Endothelial cell of hepatic sinusoid (primary cell): Measurements from ENCODE around the gene PPP2R2B.
"Not testable (repeated sequence)": the region's sequence is repeated elsewhere in the genome, so short reads cannot be mapped to it uniquely, and the experiment has no call there.

Experiments
- in situ Hi-C: cut with HindIII; loops from 2 replicates; pipeline ENCODE4 v1.10.0; 2017; ENCODE audit warnings: low sequenced_read_pairs

Gene PPP2R2B

GRCh38 chr5:146574713-146575112, 303.8 kb downstream of the PPP2R2B start:
- in situ Hi-C loops, result no loop called here

GRCh38 chr5:146568161-146568560, 310.4 kb downstream of the PPP2R2B start:
- in situ Hi-C loops, result no loop called here

GRCh38 chr5:146565764-146566367, 312.7 kb downstream of the PPP2R2B start:
- in situ Hi-C loops, result no loop called here

- in situ Hi-C loops, result no loop called here
These were observed 314.4 kb downstream of the PPP2R2B start for GRCh38 chr5:146564007-146564762.

GRCh38 chr5:146562461-146562860, 316.1 kb downstream of the PPP2R2B start:
- in situ Hi-C loops, result no loop called here

- in situ Hi-C loops, result no loop called here
These were observed 316.8 kb downstream of the PPP2R2B start for GRCh38 chr5:146561711-146562110.

GRCh38 chr5:146560205-146560812, 318.2 kb downstream of the PPP2R2B start:
- in situ Hi-C loops, result no loop called here

- in situ Hi-C loops, result not testable (repeated sequence)
These were observed 321.7 kb downstream of the PPP2R2B start for GRCh38 chr5:146556884-146557283.

- in situ Hi-C loops, result no loop called here
These were observed 325.1 kb downstream of the PPP2R2B start for GRCh38 chr5:146553446-146553845.

- in situ Hi-C loops, result no loop called here
These were observed 328.9 kb downstream of the PPP2R2B start for GRCh38 chr5:146549615-146550014.

- in situ Hi-C loops, result no loop called here
These were observed 329.6 kb downstream of the PPP2R2B start for GRCh38 chr5:146548781-146549449.

- in situ Hi-C loops, result no loop called here
These were observed 334.3 kb downstream of the PPP2R2B start for GRCh38 chr5:146544232-146544631.

GRCh38 chr5:146541958-146542849, 336.4 kb downstream of the PPP2R2B start:
- in situ Hi-C loops, result no loop called here

GRCh38 chr5:146540414-146540813, 338.1 kb downstream of the PPP2R2B start:
- in situ Hi-C loops, result no loop called here

- in situ Hi-C loops, result no loop called here
These were observed 338.6 kb downstream of the PPP2R2B start for GRCh38 chr5:146539973-146540372.

- in situ Hi-C loops, result no loop called here
These were observed 340.1 kb downstream of the PPP2R2B start for GRCh38 chr5:146538432-146538831.

- in situ Hi-C loops, result no loop called here
These were observed 344.7 kb downstream of the PPP2R2B start for GRCh38 chr5:146533882-146534281.

GRCh38 chr5:146533260-146533857, 345.2 kb downstream of the PPP2R2B start:
- in situ Hi-C loops, result no loop called here
